HG03432 (cell line): ENCODE measurements around the gene SCLT1.
A peak's percentile ranks its signal among the peaks of the same experiment; 100 is the strongest.

Experiments
- ATAC-seq: cut with Tn5 transposase; IDR thresholded peaks from one replicate; pipeline ENCODE4 v1.9.1; 2021; ENCODE audit warnings: mild to moderate bottlenecking, moderate library complexity; ENCODE audit not compliant: unreplicated experiment

Gene SCLT1

DNA sequence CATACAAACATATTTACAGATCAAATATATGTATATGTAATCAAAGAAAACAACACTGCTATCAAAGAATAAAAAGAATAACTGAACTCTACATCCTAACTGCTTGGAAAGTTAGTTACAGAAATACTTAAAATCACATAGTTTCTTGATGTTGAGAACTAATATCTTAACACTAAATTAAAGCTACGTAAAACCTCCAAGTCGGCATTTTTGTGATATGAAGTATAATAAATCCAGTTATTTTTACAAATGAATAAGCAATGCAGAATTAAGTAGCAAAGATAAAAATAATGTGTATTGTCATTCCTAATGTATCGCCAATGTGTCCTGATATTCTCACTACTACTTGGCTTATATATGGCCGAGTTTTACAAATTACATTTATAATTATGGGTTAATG lies 215.4 kb downstream of the SCLT1 start:
- no peak for ATAC-seq

DNA sequence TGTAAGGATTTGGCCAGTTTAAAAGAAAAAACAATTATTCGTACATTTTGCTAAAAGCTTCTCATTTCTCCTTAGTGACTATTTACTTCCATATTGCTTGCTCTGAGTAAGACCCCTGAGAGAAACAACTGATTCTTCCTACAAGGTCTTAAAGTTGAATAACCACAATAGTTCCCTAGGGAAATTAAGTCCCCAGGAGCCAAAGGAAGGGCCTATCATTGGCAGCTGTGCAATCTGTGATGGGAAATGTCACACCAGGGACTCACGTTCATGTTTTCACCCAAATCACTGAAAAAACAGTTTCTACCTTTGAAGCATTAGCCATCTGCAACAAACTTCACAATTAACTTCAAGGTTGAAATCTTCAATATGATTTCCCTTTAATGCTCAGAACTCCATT lies 217.1 kb downstream of the SCLT1 start:
- no peak for ATAC-seq

DNA sequence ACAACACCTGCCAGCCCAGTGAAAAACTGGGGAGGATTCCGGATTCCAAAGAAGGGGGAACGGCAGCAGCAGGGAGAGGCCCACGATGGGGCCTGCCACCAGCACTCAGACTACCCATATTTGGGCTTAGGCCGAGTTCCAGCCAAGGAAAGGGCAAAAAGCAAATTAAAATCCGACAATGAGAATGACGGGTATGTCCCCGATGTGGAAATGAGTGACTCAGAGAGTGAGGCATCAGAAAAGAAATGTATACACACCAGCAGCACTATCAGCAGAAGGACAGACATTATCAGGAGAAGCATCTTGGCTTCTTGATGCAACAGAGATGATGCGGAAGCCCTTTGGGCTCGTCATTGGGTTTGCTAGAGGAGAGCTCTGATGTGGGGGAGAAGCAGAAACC lies 221.4 kb downstream of the SCLT1 start:
- no peak for ATAC-seq

DNA sequence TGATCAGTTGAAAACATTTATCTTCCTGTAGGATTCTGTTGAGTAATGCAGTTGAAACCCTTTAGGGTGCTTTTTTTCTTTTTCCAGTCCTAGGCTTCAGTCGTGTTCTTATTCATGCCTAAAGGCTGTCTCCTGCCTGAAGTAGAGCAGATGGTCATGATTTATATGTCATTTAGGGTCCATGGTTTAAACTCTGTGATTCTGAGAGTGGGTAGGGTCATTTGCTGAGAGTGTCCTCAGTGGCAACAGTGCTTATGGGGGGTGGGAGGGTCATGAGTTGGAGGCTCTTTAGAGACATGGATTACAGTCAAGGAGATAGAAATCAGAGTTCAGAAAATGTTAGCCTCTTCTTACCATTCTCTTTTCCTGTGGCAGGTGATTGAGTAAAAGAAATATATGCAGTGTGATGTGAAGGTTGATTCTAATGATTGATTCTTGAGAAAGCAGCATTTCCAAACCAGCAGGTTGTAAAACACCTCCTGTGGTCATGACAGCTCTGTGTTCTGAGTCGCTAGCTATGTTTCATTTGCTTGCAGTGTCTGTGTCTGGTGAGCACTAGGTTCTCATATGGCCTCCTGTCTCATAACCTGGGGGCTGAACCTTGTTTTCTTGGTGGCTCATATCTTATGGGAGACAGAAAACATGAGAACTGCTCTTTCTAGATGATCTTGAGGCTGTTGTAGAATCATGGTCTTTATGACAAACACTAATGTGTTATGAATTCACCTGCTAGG lies 223.4 kb downstream of the SCLT1 start:
- ATAC-seq, result no peak

DNA sequence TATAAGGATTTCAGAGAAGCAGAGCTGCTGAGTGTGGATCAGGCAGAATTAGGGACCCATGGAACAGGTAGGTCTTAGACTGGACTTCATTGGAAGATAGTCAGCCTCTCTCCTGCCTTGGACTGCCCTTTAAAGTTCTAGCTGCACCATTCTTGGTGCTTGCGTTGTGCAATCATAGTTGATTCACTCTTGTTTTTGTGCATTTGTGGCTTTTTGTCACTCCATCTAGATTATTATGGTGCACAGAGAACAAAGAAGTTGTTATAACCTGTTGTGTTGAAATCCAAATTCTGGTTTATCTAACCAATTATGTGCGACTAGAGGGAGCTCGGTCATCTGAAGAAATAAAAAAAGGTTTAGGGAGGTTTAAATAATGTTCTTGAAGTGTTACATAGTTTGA lies 224.6 kb downstream of the SCLT1 start:
- ATAC-seq, result no peak

DNA sequence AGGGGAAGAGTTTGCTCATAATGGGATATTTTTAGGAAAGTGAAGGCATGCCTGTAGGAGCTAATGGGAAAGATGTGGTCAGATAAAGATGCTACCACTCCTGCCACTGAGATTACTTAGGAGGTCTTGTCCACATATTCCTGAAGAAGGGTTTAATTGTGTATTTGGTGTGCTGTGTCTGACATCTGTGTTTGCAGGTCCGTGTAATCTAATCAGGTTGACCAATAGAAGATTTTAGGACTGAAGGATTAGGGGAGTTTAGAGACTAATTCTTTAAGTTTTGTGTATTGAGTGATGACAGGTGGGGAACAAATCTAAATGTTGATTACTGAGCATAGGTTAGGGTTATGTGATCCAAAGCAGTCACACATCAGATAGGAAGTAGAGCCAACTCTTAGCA lies 226.6 kb downstream of the SCLT1 start:
- no peak for ATAC-seq

DNA sequence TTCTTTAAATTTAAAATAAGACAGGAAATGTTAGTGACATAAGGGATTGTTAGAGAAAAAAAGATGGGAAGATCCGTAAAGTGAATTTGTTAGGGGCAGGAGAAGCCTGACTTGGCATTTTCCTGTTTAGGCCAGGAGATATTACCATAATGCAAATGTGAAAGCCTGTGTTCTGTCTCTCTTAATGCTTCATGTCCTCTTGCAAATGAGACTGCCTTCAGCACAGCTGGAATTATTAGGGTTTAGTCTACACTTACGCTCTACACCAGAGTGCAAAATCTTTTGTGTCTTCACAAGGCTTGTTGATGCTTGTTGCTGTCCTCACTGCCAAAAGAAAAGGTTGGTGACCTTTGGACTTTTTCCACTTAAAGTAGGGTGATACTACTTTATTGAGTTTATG lies 227.1 kb downstream of the SCLT1 start:
- no peak for ATAC-seq

DNA sequence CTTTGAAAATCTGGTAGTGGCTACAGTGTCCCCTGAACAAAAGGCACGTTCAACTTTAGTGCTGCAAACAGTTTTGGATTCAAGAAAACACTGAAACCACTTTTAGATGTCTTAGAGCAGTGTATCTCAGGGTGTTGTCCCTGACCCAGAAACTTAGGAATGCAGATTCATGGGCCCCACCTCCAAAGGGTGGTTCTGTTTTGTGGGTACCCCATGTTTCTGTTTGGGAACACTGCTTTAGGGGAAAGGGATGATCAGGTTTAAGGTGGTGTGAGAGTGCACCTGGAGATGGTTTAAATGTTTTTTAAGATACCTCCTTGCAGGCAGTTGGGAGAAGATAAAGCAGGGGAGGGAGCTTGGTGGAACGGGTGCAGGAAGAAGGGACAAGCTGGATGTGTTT lies 228.2 kb downstream of the SCLT1 start:
- ATAC-seq, result no peak

DNA sequence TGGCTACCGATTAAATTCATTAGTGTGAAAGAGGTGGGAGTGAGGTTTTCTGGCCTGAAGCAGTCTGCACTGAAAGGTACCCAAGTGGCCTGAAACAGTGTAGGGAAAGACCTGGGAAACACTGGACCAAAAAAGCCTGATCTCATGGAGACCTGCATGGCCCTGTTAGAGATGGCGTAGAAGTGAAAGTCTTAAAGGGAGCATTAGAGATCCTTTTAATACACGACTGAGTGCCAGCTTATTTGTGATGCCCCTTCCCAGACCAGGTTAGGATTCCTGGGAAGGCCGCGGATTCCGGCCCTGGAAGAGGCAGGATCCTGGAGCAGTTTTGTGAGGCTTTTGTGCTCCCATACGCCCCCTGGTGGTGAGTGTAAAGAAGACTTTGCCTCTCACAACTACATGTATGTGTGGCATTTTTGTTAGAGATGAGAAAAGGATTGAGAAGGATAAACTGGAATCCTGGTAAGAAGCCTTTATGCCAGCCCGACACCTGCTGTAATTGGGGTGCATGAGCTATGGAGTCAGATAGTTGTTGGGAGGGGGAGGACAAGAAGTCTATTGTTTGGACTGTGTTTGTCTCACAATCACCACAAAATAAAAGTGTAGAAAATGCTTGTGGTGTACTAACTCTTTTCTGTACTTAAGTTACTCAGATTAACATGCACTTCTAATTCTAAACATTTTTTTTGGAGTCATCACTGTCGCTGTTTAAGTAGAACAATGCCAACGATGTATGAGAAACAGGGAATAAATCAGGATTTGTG lies 229.8 kb downstream of the SCLT1 start:
- ATAC-seq, result peak; percentile 40

DNA sequence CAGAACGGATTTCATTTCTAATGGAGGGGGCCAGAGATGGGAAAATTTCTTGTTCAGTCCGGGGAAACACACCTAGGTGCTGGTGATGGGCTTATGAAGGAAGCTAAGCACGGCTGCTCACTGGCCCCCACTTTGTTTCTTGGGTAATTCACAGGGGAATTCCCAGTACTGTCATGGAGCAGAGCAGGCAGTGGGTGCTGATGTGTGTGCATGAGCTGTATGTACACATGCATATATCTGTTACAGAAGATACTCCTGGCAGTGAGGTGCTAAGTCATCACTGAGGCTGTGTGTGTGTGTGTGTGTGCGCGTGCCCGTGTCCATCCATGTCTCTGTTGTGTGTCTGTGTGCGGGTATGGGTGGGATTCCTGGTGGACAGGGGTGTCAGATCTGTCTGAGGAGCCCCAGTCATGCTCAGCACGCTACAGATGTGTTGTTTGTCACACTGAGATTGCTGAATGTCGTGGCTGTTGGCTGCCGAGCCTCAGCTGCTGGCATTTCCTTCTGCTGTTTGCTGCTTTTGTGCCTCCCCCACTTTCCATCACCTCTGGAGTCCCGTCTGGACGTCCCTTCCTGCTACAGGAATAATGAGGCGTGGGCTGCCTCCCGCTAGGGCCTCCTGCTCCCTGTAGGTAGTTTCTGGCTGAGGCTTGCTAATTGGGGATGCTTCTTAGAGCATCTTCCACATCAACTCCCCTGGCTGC lies 230.6 kb downstream of the SCLT1 start:
- peak; percentile 75 for ATAC-seq

DNA sequence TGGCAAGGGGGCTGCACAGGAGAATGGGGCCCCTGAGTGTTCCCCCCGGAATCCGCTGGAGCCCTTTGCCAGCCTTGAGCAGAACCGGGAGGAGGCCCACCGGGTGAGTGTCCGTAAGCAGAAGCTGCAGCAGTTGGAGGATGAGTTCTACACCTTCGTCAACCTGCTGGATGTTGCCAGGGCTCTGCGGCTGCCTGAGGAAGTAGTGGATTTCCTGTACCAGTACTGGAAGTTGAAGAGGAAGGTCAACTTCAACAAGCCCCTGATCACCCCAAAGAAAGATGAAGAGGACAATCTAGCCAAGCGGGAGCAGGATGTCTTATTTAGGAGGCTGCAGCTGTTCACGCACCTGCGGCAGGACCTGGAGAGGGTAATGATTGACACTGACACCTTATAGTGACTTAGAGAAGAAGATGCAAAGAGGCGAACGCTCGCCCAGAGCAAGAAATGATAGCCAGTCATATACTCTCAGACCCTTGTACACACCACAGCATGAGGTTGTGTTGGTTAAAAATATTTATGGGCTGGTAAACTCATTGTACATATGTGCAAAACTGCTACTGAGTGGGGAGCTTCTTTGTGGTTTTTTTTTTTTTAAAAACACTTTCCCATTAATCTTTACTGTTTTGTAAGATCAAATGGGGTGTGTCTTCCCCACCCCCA lies 231.4 kb downstream of the SCLT1 start:
- peak; percentile 21 for ATAC-seq

DNA sequence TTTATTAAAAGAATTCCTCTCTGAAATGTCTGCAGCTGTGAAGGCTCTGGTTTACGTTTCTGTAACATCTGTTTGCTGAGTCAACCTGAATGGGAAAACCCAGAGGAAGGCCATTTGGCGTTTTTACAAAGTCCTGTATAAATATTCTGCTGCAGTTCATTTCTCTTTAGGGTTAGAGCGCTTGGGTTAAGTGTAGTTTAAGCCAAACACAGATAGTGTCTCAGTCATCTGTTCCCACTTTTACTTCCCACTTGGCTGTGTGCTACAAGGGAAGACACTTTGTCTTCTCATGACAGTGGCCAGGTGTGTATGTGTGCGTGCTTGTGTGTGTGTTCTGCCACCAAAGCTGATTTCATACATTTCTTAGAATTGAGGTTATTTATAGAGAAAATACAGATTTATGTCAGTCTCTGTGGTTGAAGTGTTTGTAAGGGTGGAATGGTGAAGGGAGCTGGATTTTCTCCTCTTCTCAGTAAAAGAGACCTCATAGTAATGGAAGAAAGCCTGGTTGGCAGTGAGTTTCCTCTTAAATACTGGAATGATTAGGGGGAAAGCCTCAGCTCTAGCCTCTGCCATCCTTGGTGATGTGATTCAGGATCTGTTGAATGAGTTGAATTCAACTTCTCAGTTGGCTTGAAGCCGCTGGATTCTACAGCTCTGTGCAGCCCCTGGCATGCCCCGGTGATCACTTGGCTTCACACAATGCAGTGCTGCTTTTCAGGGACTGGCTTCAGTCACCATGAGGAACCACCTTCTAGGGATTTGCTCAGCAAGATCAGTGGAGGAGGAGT lies 233.3 kb downstream of the SCLT1 start:
- no peak for ATAC-seq

DNA sequence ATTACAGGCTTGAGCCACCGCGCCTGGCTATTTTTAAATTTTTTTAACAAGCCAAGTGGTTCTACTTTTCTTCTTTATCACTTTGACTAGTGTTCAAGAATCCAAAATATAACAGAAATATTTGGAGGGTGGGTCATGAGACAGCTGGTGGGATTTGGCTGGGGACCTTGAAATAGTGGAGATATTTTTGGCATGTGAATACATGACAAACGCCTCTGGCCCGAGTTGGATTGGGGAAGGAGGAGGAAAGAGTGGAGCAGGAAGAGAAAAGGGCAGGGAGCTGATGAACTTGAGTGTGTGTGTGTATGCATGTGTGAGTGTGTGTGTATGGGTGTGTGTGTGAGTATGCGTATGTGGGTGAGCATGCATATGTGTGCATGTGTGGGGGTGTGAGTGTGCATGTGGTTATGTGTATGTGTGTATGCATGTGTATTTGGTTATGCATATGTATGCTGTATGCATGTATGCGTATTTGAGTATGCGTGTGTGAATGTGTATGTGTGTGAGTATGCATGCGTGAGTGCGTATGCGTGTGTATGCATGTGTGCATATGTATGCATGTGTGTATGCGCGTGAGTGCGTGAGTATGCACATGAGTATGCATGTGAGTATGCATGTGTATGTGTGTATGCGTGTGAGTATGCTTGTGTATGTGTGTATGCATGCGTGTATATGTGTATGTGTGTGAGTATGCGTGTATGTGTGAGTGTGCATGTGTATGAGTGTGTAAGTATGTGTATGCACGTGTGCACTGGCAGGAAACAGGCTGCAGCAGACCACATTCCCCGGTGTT lies 234.3 kb downstream of the SCLT1 start:
- no peak for ATAC-seq

DNA sequence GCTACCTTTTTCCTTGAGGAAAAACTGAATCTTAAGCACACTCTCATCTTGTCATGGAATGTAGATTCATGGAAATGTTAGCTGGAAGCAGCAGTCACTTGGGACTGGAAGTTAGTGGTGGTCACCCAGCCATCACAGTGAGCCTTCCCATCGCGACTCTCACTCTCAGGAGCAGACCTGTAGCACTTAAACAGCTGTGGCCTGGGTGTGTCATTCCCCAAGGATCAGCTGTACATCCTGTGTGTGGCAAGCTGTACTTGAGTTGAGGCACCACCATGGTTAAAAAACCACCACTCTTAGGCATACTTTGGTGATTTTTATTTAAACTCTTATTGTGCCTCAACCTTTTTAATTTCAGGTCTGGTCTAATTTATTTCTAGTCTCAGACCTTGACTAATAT lies 237.1 kb downstream of the SCLT1 start:
- ATAC-seq, result no peak

DNA sequence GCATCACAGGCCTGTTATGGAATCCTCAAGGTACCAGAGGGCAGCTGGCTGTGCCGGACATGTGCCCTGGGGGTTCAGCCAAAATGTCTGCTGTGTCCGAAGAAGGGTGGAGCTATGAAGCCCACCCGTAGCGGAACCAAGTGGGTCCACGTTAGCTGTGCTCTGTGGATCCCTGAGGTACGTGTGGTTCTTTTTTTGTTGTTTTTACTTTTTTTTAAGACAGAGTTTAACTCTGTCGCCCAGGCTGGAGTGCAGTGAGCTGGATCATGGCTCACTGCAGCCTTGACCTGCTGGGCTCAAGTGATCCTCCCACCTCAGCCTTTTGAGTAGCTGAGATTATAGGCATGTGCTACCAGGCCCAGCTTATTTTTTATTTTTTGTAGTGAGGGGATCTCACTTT lies 237.7 kb downstream of the SCLT1 start:
- ATAC-seq, result no peak

DNA sequence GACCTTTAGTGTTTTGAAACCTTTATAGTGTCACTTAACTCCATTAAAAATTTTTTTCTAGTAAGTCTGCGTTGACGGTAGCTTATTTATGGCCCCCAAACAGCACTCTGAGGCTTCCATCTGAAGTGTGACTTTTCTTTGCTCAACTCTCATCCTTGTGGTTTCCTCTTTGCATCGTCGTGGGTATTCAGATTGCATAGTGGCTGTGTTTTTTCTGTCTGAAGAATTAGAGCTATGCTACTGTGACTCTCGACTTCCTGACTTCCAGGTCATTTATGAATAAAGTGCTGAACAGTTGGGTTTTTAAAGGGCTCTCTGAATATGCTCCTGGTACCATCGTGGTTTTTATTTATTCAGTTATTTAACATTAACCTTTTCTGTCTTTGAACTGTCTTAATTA lies 238.9 kb downstream of the SCLT1 start:
- peak; percentile 92 for ATAC-seq

DNA sequence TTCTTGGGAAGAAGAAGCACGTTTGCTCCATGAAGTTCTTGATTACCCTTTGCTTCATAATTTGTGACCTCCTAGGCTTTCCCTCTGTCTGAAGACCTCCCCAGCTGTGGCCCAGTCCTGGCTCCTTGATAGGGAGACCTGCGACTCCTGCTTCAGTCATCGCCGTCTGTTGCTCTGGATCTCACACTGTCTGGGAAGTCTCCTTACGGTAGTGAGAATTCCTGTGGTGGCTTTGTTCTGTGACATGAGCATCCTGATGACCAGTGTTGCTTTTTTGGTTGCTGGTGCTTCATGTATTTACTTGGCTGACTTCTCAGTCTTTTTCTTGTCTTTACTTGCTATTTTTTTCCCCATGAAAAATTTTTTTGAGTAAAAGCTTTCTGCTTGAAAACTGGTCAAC lies 239.6 kb downstream of the SCLT1 start:
- ATAC-seq, result no peak

DNA sequence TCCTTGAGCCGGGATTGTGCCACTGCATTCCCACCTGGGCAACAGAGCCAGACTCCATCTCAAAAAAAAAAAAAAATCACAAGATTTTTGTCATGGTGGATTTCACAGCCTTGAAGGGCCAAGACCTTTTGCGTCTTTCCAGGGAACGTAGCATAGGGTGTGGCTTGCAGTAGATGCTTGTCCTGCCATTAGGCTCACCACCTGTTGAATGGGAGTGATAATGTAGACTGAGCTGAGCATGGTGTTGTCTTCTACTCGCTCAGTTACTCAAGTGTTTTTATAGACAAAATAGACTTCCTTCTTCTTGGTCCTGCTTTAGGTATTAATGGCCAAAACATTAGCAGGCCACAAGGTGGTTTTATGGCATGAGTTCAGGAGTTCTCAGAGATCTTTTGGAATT lies 243.1 kb downstream of the SCLT1 start:
- ATAC-seq, result no peak

DNA sequence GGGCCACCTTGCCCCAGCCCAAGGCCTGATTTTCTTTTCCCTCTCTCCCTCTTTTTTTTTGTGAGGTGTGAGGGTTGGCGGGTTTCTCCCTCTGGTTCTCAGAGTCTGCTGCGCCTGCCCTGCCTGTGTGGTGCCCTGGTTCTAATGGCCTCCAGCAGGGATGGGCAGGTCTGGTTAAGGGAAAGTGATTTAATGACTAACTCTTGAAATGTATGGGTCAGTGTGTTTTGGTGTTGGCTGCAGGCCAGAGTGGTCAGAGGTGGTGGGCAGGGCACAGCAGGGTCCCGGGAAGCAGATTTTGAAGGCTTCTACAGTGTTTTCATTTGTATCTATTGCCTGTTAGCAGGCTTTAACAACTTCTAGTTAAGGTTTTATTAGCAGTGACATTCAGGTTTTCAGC lies 244.9 kb downstream of the SCLT1 start:
- no peak for ATAC-seq
